IPS-18a (cell line): ENCODE results near the gene RRP1.
"Not testable (repeated sequence)": the region's sequence is repeated elsewhere in the genome, so short reads cannot be mapped to it uniquely, and the experiment has no call there.

Experiments
- H3K27ac ChIP-seq: one replicate; pipeline ENCODE4 v1.5.1; 2013; ENCODE audit warnings: low read length
- H3K27me3 ChIP-seq: one replicate; pipeline ENCODE4 v1.6.1; 2013; ENCODE audit warnings: mild to moderate bottlenecking, low read length; ENCODE audit not compliant: control insufficient read depth, insufficient read depth
- H3K36me3 ChIP-seq: one replicate; pipeline ENCODE4 v1.6.1; 2013; ENCODE audit warnings: low read depth, low read length; ENCODE audit not compliant: control insufficient read depth
- H3K4me1 ChIP-seq: one replicate; pipeline ENCODE4 v1.6.1; 2013; ENCODE audit warnings: low read depth, low read length; ENCODE audit not compliant: control insufficient read depth
- H3K4me3 ChIP-seq: one replicate; pipeline ENCODE4 v1.5.1; 2013; ENCODE audit warnings: low read length
- H3K9ac ChIP-seq: one replicate; pipeline ENCODE4 v1.6.1; 2013; ENCODE audit warnings: mild to moderate bottlenecking, low read length, moderate library complexity
- H3K9me3 ChIP-seq: one replicate; pipeline ENCODE4 v1.6.1; 2013; ENCODE audit warnings: low read depth, low read length; ENCODE audit not compliant: control insufficient read depth

RRP1 gene

GRCh38 chr21:43840259-43840658 is 50.9 kb downstream of the RRP1 start:
- no peaks in the 10 kb centered on the region for H3K36me3 ChIP-seq
- H3K9me3 ChIP-seq, result no peaks in the 10 kb centered on the region
- H3K27ac ChIP-seq, result no peak overlapping the region
- H3K27me3 ChIP-seq, result no peaks in the 10 kb centered on the region
- no peak overlapping the region for H3K9ac ChIP-seq
- H3K4me1 ChIP-seq, result no peaks in the 10 kb centered on the region
- no peak overlapping the region for H3K4me3 ChIP-seq

GRCh38 chr21:43842742-43843141 is 53.4 kb downstream of the RRP1 start:
- H3K9ac ChIP-seq, result no peak overlapping the region
- H3K9me3 ChIP-seq, result no peaks in the 10 kb centered on the region
- H3K4me1 ChIP-seq, result no peaks in the 10 kb centered on the region
- no peaks in the 10 kb centered on the region for H3K27me3 ChIP-seq
- no peaks in the 10 kb centered on the region for H3K36me3 ChIP-seq
- H3K4me3 ChIP-seq, result no peak overlapping the region
- H3K27ac ChIP-seq, result no peak overlapping the region

GRCh38 chr21:43844906-43845305 is 55.5 kb downstream of the RRP1 start:
- not testable (repeated sequence) for H3K9ac ChIP-seq, H3K27me3 ChIP-seq

GRCh38 chr21:43845386-43845785 is 56.0 kb downstream of the RRP1 start:
- Histone ChIP-seq H3K36me3 (no peaks in the 10 kb centered on the region), H3K9ac (no peak overlapping the region), H3K27ac (no peak overlapping the region), H3K27me3 (no peaks in the 10 kb centered on the region), H3K4me3 (no peak overlapping the region), H3K9me3 (no peaks in the 10 kb centered on the region), H3K4me1 (no peaks in the 10 kb centered on the region)

More at GRCh38 chr21:43844906-43845305, 55.5 kb downstream of the RRP1 start:
- not testable (repeated sequence) for H3K36me3 ChIP-seq, H3K9me3 ChIP-seq, H3K27ac ChIP-seq, H3K4me1 ChIP-seq, H3K4me3 ChIP-seq

DNA sequence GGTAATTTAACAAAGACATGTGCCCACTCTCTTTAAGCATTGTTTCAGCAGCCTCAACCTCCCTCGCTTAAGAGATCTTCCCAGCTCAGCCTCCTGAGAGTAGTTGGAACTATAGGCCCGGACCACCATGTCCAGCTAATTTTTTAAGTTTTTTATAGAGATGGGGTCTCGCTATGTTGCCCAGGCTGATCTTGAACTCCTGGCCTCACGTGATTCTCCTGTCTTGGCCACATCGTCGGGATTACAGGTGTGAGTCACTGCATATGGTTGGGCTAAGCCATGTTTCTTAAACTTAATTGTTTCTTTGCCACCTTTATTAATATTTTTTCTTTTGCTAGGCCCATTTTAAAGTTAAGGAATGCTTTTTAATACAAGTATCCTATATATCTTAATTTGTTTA is 57.1 kb downstream of the RRP1 start:
- Histone ChIP-seq H3K9ac (no peak overlapping the region), H3K27me3 (no peaks in the 10 kb centered on the region), H3K4me1 (no peaks in the 10 kb centered on the region), H3K27ac (no peak overlapping the region), H3K9me3 (no peaks in the 10 kb centered on the region), H3K4me3 (no peak overlapping the region), H3K36me3 (no peaks in the 10 kb centered on the region)

GRCh38 chr21:43847301-43847700 is 57.9 kb downstream of the RRP1 start:
- Histone ChIP-seq H3K9ac (no peak overlapping the region), H3K4me3 (no peak overlapping the region), H3K27me3 (no peaks in the 10 kb centered on the region), H3K36me3 (no peaks in the 10 kb centered on the region), H3K27ac (no peak overlapping the region), H3K9me3 (no peaks in the 10 kb centered on the region), H3K4me1 (no peaks in the 10 kb centered on the region)

DNA sequence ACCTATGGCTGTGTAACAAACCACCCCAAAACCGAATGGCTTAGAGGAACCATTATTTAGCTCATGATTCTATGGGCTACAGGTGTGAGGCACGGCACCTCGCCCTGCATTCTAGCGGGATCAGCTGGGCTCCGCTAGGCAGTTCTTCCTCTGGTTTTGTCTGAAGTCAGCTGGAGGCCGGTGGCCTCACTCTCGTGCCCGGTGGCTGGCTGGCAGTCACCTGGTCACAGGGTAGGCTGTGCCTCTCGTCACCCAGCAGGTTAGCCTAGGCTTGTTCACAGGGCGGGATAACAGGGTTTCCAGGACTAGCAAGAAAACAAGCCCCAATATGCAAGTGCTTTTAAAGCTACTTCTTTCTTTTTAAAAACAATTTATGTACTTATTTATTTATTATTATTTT is 59.4 kb downstream of the RRP1 start:
- Histone ChIP-seq H3K4me3 (no peak overlapping the region), H3K9ac (no peak overlapping the region), H3K9me3 (no peaks in the 10 kb centered on the region), H3K36me3 (no peaks in the 10 kb centered on the region), H3K27ac (no peak overlapping the region), H3K27me3 (no peaks in the 10 kb centered on the region), H3K4me1 (no peaks in the 10 kb centered on the region)

DNA sequence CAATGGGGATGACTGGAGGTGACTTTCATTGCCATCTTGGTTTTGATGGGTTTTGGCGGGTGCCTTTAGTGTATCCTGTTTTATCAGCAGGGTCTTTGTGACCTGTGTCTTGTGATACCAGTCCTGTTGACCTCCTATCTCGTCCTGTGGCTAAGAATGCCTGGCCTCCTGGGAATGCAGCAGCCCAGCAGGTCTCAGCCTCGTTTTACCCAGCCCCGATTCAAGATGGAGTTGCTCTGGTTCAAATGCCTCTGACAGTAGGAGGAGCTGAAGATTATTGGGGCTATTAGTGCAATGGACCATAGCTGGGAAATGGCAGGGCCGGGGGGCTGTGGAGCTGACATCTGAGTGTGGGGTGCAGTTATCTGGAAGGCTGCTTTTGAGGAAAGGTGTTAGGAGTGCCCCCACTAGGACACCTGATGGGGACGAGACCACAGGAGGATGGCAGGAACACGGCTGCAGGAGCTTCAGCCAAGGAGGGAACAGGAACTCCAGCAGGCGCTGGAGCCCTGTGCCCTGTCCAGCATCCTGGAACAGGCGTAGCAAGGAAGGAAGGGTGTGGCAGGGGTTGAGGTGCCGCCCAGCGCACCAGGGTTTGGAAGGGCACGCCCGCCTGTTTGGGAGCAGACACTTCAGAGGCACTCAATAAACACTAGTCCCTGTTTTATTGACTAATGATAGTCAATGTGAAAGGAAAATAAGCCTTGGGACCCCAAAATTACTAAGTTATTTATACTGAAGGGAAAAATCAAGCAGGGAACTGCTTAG is 60.3 kb downstream of the RRP1 start:
- Histone ChIP-seq H3K9me3 (no peaks in the 10 kb centered on the region), H3K4me3 (no peak overlapping the region), H3K36me3 (no peaks in the 10 kb centered on the region)

DNA sequence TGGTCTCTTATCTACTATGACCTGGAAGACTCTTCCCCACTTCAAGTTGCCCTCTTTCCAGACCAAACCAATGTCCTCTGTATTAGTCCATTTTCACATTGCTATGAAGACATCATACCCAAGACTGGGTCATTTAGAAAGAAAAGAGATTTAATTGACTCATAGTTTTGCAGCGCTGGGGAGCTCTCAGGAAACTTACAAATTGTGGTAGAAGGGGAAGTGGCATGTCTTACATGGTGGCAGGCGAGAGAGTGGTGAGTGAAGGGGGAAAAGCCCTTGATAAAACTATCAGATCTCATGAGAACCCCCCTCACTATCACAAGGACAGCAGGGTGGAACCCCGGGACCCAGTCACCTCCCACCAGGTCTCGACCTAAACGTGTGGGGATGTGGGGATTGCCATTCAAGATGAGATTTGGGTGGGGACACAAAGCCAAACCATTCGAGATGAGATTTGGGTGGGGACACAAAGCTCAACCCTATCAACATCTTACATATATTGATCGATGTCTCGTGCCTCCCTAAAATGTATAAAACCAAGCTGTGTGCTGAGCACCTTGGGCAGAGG is 61.4 kb downstream of the RRP1 start:
- Histone ChIP-seq H3K9ac (no peak overlapping the region), H3K4me3 (no peak overlapping the region), H3K4me1 (no peaks in the 10 kb centered on the region), H3K9me3 (no peaks in the 10 kb centered on the region), H3K27me3 (no peaks in the 10 kb centered on the region), H3K36me3 (no peaks in the 10 kb centered on the region), H3K27ac (no peak overlapping the region)

More for the DNA sequence above, 60.3 kb downstream of the RRP1 start:
- no peaks in the 10 kb centered on the region for H3K27me3 ChIP-seq
- H3K9ac ChIP-seq, result no peak overlapping the region
- no peak overlapping the region for H3K27ac ChIP-seq
- H3K4me1 ChIP-seq, result no peaks in the 10 kb centered on the region

GRCh38 chr21:43851593-43851992 is 62.2 kb downstream of the RRP1 start:
- Histone ChIP-seq H3K36me3 (no peaks in the 10 kb centered on the region), H3K4me1 (no peaks in the 10 kb centered on the region), H3K9ac (no peak overlapping the region), H3K4me3 (no peak overlapping the region), H3K27me3 (no peaks in the 10 kb centered on the region), H3K27ac (no peak overlapping the region), H3K9me3 (no peaks in the 10 kb centered on the region)

GRCh38 chr21:43853851-43854772 is 64.7 kb downstream of the RRP1 start:
- no peak overlapping the region for H3K4me3 ChIP-seq
- H3K9me3 ChIP-seq, result no peaks in the 10 kb centered on the region
- no peaks in the 10 kb centered on the region for H3K4me1 ChIP-seq
- H3K27me3 ChIP-seq, result no peaks in the 10 kb centered on the region
- no peaks in the 10 kb centered on the region for H3K36me3 ChIP-seq
- no peak overlapping the region for H3K9ac ChIP-seq
- no peak overlapping the region for H3K27ac ChIP-seq
